PC-3 (cell line): ENCODE measurements around the gene NPIPA8.
"Not testable (repeated sequence)": the region's sequence is repeated elsewhere in the genome, so short reads cannot be mapped to it uniquely, and the experiment has no call there.

Source experiments
- EZH2phosphoT487 ChIP-seq: fragments of 300-600 bp; sonication (generic); IDR thresholded peaks from 2 replicates; pipeline ENCODE4 v1.6.1; 2018; ENCODE audit warnings: mild to moderate bottlenecking, antibody characterized with exemption, low read length, borderline replicate concordance
- TF ChIP-seq, protein P1 (sequence below): fragments of 300-600 bp; sonication (generic); conservative IDR thresholded peaks from 2 replicates; pipeline ENCODE4 v1.5.1; 2017; ENCODE audit warnings: antibody characterized with exemption, low read depth, mild to moderate bottlenecking, low read length

DNA sequence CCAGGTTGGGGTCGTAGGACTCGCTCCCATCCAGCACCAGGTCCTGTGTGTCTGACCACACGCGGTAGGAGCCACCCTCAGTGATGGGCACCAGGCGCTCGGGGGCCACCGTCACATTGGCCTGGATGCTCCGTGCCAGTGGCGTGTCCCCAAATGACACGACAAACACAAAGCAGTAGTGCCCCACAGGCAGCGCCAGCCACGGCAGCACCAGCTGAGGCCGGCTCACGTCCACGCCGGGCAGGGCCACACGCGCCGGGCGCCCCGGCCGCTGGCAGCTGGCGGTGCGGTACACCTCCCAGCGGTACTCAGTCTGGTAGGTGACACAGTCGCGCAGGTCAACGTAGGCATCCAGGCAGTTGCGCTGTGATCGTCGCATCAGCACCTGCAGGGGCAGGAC, 48.3 kb upstream of the NPIPA8 start:
- TF ChIP-seq, protein P1, sequence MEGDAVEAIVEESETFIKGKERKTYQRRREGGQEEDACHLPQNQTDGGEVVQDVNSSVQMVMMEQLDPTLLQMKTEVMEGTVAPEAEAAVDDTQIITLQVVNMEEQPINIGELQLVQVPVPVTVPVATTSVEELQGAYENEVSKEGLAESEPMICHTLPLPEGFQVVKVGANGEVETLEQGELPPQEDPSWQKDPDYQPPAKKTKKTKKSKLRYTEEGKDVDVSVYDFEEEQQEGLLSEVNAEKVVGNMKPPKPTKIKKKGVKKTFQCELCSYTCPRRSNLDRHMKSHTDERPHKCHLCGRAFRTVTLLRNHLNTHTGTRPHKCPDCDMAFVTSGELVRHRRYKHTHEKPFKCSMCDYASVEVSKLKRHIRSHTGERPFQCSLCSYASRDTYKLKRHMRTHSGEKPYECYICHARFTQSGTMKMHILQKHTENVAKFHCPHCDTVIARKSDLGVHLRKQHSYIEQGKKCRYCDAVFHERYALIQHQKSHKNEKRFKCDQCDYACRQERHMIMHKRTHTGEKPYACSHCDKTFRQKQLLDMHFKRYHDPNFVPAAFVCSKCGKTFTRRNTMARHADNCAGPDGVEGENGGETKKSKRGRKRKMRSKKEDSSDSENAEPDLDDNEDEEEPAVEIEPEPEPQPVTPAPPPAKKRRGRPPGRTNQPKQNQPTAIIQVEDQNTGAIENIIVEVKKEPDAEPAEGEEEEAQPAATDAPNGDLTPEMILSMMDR, result not testable (repeated sequence)
- not testable (repeated sequence) for TF ChIP-seq EZH2phosphoT487
